Effector CD4-positive, alpha-beta T cell (primary cell): ENCODE measurements around the gene MERTK.
A peak's percentile ranks its signal among the peaks of the same experiment; 100 is the strongest.
"Not testable (repeated sequence)": the region's sequence is repeated elsewhere in the genome, so short reads cannot be mapped to it uniquely, and the experiment has no call there.

Experiments used
- DNase-seq: peaks from one replicate; pipeline ENCODE4 v3.0.0-alpha.2; 2020

The MERTK gene

GRCh38 chr2:112048236-112048592 lies 149.8 kb downstream of the MERTK start:
- DNase-seq, result no peak

- DNase-seq, result peak; percentile 10
Observed at GRCh38 chr2:112048887-112049286, 150.5 kb downstream of the MERTK start.

GRCh38 chr2:112050316-112050715 lies 151.9 kb downstream of the MERTK start:
- no peak for DNase-seq

- DNase-seq, result peak; percentile 96
Observed at GRCh38 chr2:112053917-112054846, 155.8 kb downstream of the MERTK start.

GRCh38 chr2:112054847-112055729 lies 156.7 kb downstream of the MERTK start, which contains the start of gene TMEM87B:
TMEM87B (plus strand) TSS chr2:112055269; CDS start chr2:112055592, 323 bp downstream.
- peak; percentile 95 for DNase-seq

GRCh38 chr2:112055730-112056625 lies 157.6 kb downstream of the MERTK start:
- DNase-seq, result peak; percentile 9

GRCh38 chr2:112056626-112056987 lies 158.2 kb downstream of the MERTK start:
- DNase-seq, result no peak

- DNase-seq, result no peak
Observed at GRCh38 chr2:112059671-112060070, 161.3 kb downstream of the MERTK start.

GRCh38 chr2:112061299-112061698 lies 162.9 kb downstream of the MERTK start:
- no peak for DNase-seq

GRCh38 chr2:112061840-112062239 lies 163.4 kb downstream of the MERTK start:
- DNase-seq, result no peak

GRCh38 chr2:112062894-112063293 lies 164.5 kb downstream of the MERTK start:
- DNase-seq, result no peak

- no peak for DNase-seq
Observed at GRCh38 chr2:112065486-112065885, 167.1 kb downstream of the MERTK start.

- DNase-seq, result no peak
Observed at GRCh38 chr2:112065966-112066365, 167.6 kb downstream of the MERTK start.

GRCh38 chr2:112069794-112070193 lies 171.4 kb downstream of the MERTK start:
- DNase-seq, result not testable (repeated sequence)

- no peak for DNase-seq
Observed at GRCh38 chr2:112073875-112074274, 175.5 kb downstream of the MERTK start.

GRCh38 chr2:112074506-112074905 lies 176.1 kb downstream of the MERTK start:
- DNase-seq, result no peak

- DNase-seq, result no peak
Observed at GRCh38 chr2:112075490-112076260, 177.3 kb downstream of the MERTK start.

GRCh38 chr2:112077814-112078213 lies 179.4 kb downstream of the MERTK start:
- DNase-seq, result no peak
